SK-N-SH (cell line): ENCODE data around the gene PBX1. TPM values are rescaled to one million over a fixed set of nuclear protein-coding genes. Genes with fewer than 3 reads are reported as not detected.

Experiments
- CTCF ChIA-PET: fragments of 300-600, 350-600 bp; formaldehyde crosslinking; extraction: SDS; loops from one replicate; lab custom pipeline; 2021; lab: Yijun Ruan, JAX
- POLR2A ChIA-PET: fragments of 350-600 bp; sonication (Branson Sonifier 250); formaldehyde crosslinking; extraction: SDS; loops from one replicate; lab custom pipeline; 2020; ENCODE audit warnings: antibody characterized with exemption, inconsistent platforms; lab: Yijun Ruan, JAX
- DNase-seq: peaks from one replicate; pipeline ENCODE4 v3.0.0; 2012
- H2AFZ ChIP-seq: fragments of 200-600 bp; sonication (generic); 2 replicates; pipeline ENCODE4 v1.8.1; 2016; ENCODE audit warnings: antibody characterized with exemption, mild to moderate bottlenecking, low read depth
- H3F3A ChIP-seq: fragments of 200-600 bp; sonication (generic); replicated peaks from 2 replicates; pipeline ENCODE3; 2016; ENCODE audit warnings: antibody characterized with exemption, mild to moderate bottlenecking; ENCODE audit not compliant: insufficient read depth
- H3K27ac ChIP-seq, 2 experiments: fragments of 200-500 bp in 1 of 2; fragments of 200-600 bp in 1 of 2; sonication (Bioruptor generic) in 1 of 2; sonication (generic), shearing (Covaris generic) in 1 of 2; 2 replicates each; pipeline versions ENCODE4 v1.5.1 to v1.6.1; 2014 to 2016; ENCODE audit warnings: low read depth in 2 of 2, inconsistent platforms in 1 of 2, low read length in 1 of 2, mild to moderate bottlenecking in 1 of 2, mixed read lengths in 1 of 2
- H3K27me3 ChIP-seq: fragments of 200-600 bp; sonication (generic), shearing (Covaris generic); 2 replicates; pipeline ENCODE4 v1.6.1; 2016; ENCODE audit warnings: mixed run types; ENCODE audit not compliant: insufficient read depth
- H3K36me3 ChIP-seq, 2 experiments: fragments of 200-500 bp in 1 of 2; fragments of 200-600 bp in 1 of 2; sonication (Bioruptor generic) in 1 of 2; sonication (generic) in 1 of 2; replicated peaks in 1 of 2; 2 replicates each; pipeline versions ENCODE3 to v1.5.1; 2014 to 2016; ENCODE audit warnings: low read length in 1 of 2, mild to moderate bottlenecking in 1 of 2; ENCODE audit not compliant: insufficient read depth in 2 of 2, control insufficient read depth in 1 of 2
- H3K4me1 ChIP-seq, 2 experiments: fragments of 200-500 bp in 1 of 2; fragments of 200-600 bp in 1 of 2; sonication (Bioruptor generic) in 1 of 2; sonication (generic), shearing (Covaris generic) in 1 of 2; 2 replicates each; pipeline versions ENCODE4 v1.5.1 to v1.6.1; 2014 to 2016; ENCODE audit warnings: low read depth in 1 of 2, low read length in 1 of 2, mixed run types in 1 of 2; ENCODE audit not compliant: insufficient read depth in 2 of 2, control insufficient read depth in 1 of 2
- H3K4me2 ChIP-seq: fragments of 200-600 bp; sonication (generic), shearing (Covaris generic); 2 replicates; pipeline ENCODE4 v1.6.1; 2017; ENCODE audit warnings: mixed run types
- H3K4me3 ChIP-seq, 2 experiments: fragments of 200-500 bp in 1 of 2; fragments of 200-600 bp in 1 of 2; sonication (Bioruptor generic) in 1 of 2; sonication (generic), shearing (Covaris generic) in 1 of 2; 2 replicates each; pipeline versions ENCODE4 v1.5.1 to v1.8.1; 2014 to 2016; ENCODE audit warnings: low read depth in 2 of 2, inconsistent platforms in 1 of 2, low read length in 1 of 2, mild to moderate bottlenecking in 1 of 2, mixed read lengths in 1 of 2, moderate library complexity in 1 of 2
- H3K79me2 ChIP-seq: fragments of 200-600 bp; sonication (generic); 2 replicates; pipeline ENCODE4 v1.8.1; 2017; ENCODE audit warnings: mild to moderate bottlenecking; ENCODE audit not compliant: insufficient read depth
- H3K9ac ChIP-seq: fragments of 200-600 bp; sonication (generic); 2 replicates; pipeline ENCODE4 v1.6.1; 2017; ENCODE audit warnings: mixed run types
- H3K9me2 ChIP-seq: fragments of 200-600 bp; sonication (generic); 2 replicates; pipeline ENCODE4 v1.6.1; 2017; ENCODE audit warnings: mixed run types
- H3K9me3 ChIP-seq: fragments of 200-600 bp; sonication (generic); 2 replicates; pipeline ENCODE4 v1.6.1; 2017; ENCODE audit warnings: mixed run types, mild to moderate bottlenecking, moderate library complexity
- H4K20me1 ChIP-seq: fragments of 200-600 bp; sonication (generic); 2 replicates; pipeline ENCODE4 v1.6.1; 2017; ENCODE audit warnings: mild to moderate bottlenecking, mixed run types; ENCODE audit not compliant: insufficient read depth
- CHD2 ChIP-seq: fragments of 150-350 bp; IDR thresholded peaks from 2 replicates; pipeline ENCODE4 v1.6.1; 2018; ENCODE audit warnings: low read length; ENCODE audit not compliant: partially characterized antibody
- FOXJ3 ChIP-seq: sonication (generic); formaldehyde crosslinking; IDR thresholded peaks from 2 replicates; pipeline ENCODE4 v1.5.1; 2020; ENCODE audit warnings: mild to moderate bottlenecking, missing genetic modification reagents
- FOXM1 ChIP-seq: IDR thresholded peaks from 2 replicates; pipeline ENCODE4 v1.4.0; 2012; ENCODE audit warnings: low read depth, mild to moderate bottlenecking
- GABPA ChIP-seq: IDR thresholded peaks from 2 replicates; pipeline ENCODE4 v1.4.0; 2012; ENCODE audit warnings: low read depth, mild to moderate bottlenecking
- GATA2 ChIP-seq: sonication (generic); formaldehyde crosslinking; IDR thresholded peaks from 2 replicates; pipeline ENCODE4 v1.5.0; 2020; ENCODE audit warnings: mild to moderate bottlenecking, missing genetic modification reagents
- JUND ChIP-seq: IDR thresholded peaks from 2 replicates; pipeline ENCODE4 v1.4.0; 2012
- MXI1 ChIP-seq: IDR thresholded peaks from 2 replicates; pipeline ENCODE4 v1.6.1; 2012; ENCODE audit warnings: mild to moderate bottlenecking, low read depth, low read length, improper control_type of control experiment
- NFIC ChIP-seq: IDR thresholded peaks from 2 replicates; pipeline ENCODE4 v1.4.0; 2012; ENCODE audit warnings: borderline replicate concordance
- POLR2AphosphoS5 ChIP-seq: IDR thresholded peaks from 2 replicates; pipeline ENCODE4 v1.6.1; 2012; ENCODE audit warnings: low read depth, low read length
- RAD21 ChIP-seq: IDR thresholded peaks from 2 replicates; pipeline ENCODE4 v1.6.1; 2012; ENCODE audit warnings: mild to moderate bottlenecking, low read length
- RCOR1 ChIP-seq: fragments of 150-350 bp; IDR thresholded peaks from 2 replicates; pipeline ENCODE4 v1.6.1; 2017; ENCODE audit warnings: antibody characterized with exemption, low read length
- RXRA ChIP-seq: IDR thresholded peaks from 2 replicates; pipeline ENCODE4 v1.4.0; 2012; ENCODE audit warnings: low read depth, mild to moderate bottlenecking, borderline replicate concordance
- SMC3 ChIP-seq: IDR thresholded peaks from 2 replicates; pipeline ENCODE4 v1.6.1; 2012; ENCODE audit warnings: low read depth, low read length, improper control_type of control experiment
- TCF12 ChIP-seq: IDR thresholded peaks from 2 replicates; pipeline ENCODE4 v1.4.0; 2012
- YY1 ChIP-seq: IDR thresholded peaks from 2 replicates; pipeline ENCODE4 v1.4.0; 2012; ENCODE audit warnings: low read depth, mild to moderate bottlenecking
- WGBS: methylation state at CpG from one replicate; pipeline ENCODE4 v1.1.6; 2017; ENCODE audit warnings: low lambda C conversion rate; 5-methylcytosine and 5-hydroxymethylcytosine counted together
- polyA plus RNA-seq, 3 experiments: library from polyadenylated mRNA; depleted of rRNA; stranded (reverse); fragments of >200 nt; gene quantifications; 2 replicates each; pipeline ENCODE4 v1.2.3, GENCODE V29; 2012
- TF ChIP-seq, protein P1 (sequence below): IDR thresholded peaks from 2 replicates; pipeline ENCODE4 v1.4.0; 2012; ENCODE audit warnings: low read depth, borderline replicate concordance
- TF ChIP-seq, protein P2 (sequence below): fragments of 150-350 bp; IDR thresholded peaks from 2 replicates; pipeline ENCODE4 v1.6.1; 2016; ENCODE audit warnings: mild to moderate bottlenecking, low read depth, low read length
- TF ChIP-seq, protein P3 (sequence below): IDR thresholded peaks from 2 replicates; pipeline ENCODE4 v1.6.1; 2012; ENCODE audit warnings: mild to moderate bottlenecking, low read depth, low read length, moderate library complexity
- TF ChIP-seq, protein P4 (sequence below): IDR thresholded peaks from 2 replicates; pipeline ENCODE4 v1.4.0; 2012; ENCODE audit warnings: low read depth, borderline replicate concordance
- TF ChIP-seq, protein P5 (sequence below): IDR thresholded peaks from 2 replicates; pipeline ENCODE4; 2012

The PBX1 gene
- polyA plus RNA-seq, 1 of the 3 experiments (the other 2 are of a cell fraction) = 27.0 TPM

DNA sequence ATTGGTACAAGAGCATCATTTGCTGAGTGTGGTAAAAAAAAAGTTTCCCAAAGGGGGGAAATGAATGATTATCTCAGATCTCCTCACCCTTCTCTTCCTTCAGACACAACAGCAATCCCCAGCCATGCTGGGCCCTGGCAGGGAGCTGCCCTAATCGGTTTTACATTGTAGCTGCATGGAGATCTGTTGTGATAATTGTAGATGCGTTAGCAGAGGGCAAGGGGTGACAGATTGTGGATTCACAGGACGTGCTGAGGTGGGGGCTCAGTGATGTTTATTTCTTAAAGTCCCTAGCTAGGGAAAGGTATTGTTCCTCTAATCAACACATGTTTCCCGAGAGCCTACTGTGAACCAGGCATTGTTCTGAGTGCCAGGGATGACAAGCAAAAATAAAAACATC, 304.1 kb downstream of the PBX1 start:
- 8% methylated on average over 4 of the region's 4 CpGs for WGBS
- no peak for DNase-seq
- Histone ChIP-seq H3K4me1 (peaks cover 0 to 2% of the 10 kb centered on the region in 2 experiments; a peak in 1 of 4 replicates), H2AFZ (no peak overlapping the region), H3K27me3 (no peaks in the 10 kb centered on the region), H4K20me1 (no peaks in the 10 kb centered on the region), H3F3A (no peaks in the 10 kb centered on the region), H3K9me3 (no peaks in the 10 kb centered on the region), H3K4me3 (no peak overlapping the region), H3K4me2 (no peak overlapping the region), H3K9ac (no peak overlapping the region), H3K27ac (no peak overlapping the region), H3K79me2 (no peaks in the 10 kb centered on the region), H3K36me3 (no peaks in the 10 kb centered on the region), H3K9me2 (no peaks in the 10 kb centered on the region)
- POLR2A ChIA-PET = no interaction called here
- no peak for TF ChIP-seq RAD21
- TF ChIP-seq, protein P1, sequence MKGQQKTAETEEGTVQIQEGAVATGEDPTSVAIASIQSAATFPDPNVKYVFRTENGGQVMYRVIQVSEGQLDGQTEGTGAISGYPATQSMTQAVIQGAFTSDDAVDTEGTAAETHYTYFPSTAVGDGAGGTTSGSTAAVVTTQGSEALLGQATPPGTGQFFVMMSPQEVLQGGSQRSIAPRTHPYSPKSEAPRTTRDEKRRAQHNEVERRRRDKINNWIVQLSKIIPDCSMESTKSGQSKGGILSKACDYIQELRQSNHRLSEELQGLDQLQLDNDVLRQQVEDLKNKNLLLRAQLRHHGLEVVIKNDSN = no peak
- TF ChIP-seq CHD2 = no peak
- TF ChIP-seq YY1 = no peak
- no peak for TF ChIP-seq TCF12
- TF ChIP-seq RXRA = no peak
- no peak for TF ChIP-seq MXI1
- TF ChIP-seq JUND = no peak
- TF ChIP-seq, protein P2, sequence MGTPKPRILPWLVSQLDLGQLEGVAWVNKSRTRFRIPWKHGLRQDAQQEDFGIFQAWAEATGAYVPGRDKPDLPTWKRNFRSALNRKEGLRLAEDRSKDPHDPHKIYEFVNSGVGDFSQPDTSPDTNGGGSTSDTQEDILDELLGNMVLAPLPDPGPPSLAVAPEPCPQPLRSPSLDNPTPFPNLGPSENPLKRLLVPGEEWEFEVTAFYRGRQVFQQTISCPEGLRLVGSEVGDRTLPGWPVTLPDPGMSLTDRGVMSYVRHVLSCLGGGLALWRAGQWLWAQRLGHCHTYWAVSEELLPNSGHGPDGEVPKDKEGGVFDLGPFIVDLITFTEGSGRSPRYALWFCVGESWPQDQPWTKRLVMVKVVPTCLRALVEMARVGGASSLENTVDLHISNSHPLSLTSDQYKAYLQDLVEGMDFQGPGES = no peak
- TF ChIP-seq FOXJ3 (CRISPR knock-in tag) = no peak
- TF ChIP-seq RCOR1 = no peak
- no peak for TF ChIP-seq FOXM1
- no peak for TF ChIP-seq POLR2AphosphoS5
- CTCF ChIA-PET = interaction anchor here (1.1 kb wide), 1 partner anchor 76 kb away, joined by 3 read pairs; no protein-coding TSS in a partner anchor

DNA sequence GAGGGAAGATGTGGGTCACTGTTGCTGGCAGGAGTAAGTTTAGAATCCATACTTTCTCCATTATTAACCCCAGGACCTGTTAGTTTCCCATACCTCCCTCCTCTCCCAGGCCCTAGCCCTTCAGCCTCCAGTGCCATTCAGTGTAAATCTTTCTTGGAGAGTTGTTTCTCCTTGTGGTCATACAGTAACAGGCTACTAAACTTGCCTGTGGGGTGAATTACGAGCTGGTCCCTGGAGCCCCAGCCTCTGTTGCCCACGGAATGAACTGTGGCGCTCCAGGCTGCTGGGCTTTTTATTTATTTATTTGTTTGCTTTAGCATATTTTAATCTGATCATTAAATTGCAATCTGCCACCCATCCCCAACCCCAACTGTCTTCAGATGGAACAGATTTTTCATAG, 305.2 kb downstream of the PBX1 start:
- ChIA-PET CTCF (no interaction called here), POLR2A (no interaction called here)
- Histone ChIP-seq H2AFZ (no peak overlapping the region), H3F3A (no peaks in the 10 kb centered on the region), H4K20me1 (no peaks in the 10 kb centered on the region), H3K36me3 (no peaks in the 10 kb centered on the region), H3K4me3 (no peak overlapping the region), H3K79me2 (no peaks in the 10 kb centered on the region), H3K27me3 (no peaks in the 10 kb centered on the region), H3K9me3 (no peaks in the 10 kb centered on the region), H3K4me2 (no peak overlapping the region), H3K9me2 (no peaks in the 10 kb centered on the region), H3K9ac (no peak overlapping the region), H3K4me1 (peaks cover 0 to 2% of the 10 kb centered on the region in 2 experiments; a peak in 1 of 4 replicates), H3K27ac (no peak overlapping the region)
- no peak for DNase-seq
- WGBS = 56% methylated on average over 3 of the region's 3 CpGs
- TF ChIP-seq, protein P3, sequence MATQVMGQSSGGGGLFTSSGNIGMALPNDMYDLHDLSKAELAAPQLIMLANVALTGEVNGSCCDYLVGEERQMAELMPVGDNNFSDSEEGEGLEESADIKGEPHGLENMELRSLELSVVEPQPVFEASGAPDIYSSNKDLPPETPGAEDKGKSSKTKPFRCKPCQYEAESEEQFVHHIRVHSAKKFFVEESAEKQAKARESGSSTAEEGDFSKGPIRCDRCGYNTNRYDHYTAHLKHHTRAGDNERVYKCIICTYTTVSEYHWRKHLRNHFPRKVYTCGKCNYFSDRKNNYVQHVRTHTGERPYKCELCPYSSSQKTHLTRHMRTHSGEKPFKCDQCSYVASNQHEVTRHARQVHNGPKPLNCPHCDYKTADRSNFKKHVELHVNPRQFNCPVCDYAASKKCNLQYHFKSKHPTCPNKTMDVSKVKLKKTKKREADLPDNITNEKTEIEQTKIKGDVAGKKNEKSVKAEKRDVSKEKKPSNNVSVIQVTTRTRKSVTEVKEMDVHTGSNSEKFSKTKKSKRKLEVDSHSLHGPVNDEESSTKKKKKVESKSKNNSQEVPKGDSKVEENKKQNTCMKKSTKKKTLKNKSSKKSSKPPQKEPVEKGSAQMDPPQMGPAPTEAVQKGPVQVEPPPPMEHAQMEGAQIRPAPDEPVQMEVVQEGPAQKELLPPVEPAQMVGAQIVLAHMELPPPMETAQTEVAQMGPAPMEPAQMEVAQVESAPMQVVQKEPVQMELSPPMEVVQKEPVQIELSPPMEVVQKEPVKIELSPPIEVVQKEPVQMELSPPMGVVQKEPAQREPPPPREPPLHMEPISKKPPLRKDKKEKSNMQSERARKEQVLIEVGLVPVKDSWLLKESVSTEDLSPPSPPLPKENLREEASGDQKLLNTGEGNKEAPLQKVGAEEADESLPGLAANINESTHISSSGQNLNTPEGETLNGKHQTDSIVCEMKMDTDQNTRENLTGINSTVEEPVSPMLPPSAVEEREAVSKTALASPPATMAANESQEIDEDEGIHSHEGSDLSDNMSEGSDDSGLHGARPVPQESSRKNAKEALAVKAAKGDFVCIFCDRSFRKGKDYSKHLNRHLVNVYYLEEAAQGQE = no peak
- TF ChIP-seq TCF12 (no peak), SMC3 (no peak), CHD2 (no peak), JUND (no peak), GABPA (no peak), GATA2 (CRISPR knock-in tag) (no peak), NFIC (no peak), YY1 (no peak)
- TF ChIP-seq, protein P1 = no peak
- TF ChIP-seq, protein P4, sequence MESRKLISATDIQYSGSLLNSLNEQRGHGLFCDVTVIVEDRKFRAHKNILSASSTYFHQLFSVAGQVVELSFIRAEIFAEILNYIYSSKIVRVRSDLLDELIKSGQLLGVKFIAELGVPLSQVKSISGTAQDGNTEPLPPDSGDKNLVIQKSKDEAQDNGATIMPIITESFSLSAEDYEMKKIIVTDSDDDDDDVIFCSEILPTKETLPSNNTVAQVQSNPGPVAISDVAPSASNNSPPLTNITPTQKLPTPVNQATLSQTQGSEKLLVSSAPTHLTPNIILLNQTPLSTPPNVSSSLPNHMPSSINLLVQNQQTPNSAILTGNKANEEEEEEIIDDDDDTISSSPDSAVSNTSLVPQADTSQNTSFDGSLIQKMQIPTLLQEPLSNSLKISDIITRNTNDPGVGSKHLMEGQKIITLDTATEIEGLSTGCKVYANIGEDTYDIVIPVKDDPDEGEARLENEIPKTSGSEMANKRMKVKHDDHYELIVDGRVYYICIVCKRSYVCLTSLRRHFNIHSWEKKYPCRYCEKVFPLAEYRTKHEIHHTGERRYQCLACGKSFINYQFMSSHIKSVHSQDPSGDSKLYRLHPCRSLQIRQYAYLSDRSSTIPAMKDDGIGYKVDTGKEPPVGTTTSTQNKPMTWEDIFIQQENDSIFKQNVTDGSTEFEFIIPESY = no peak
- TF ChIP-seq, protein P5, sequence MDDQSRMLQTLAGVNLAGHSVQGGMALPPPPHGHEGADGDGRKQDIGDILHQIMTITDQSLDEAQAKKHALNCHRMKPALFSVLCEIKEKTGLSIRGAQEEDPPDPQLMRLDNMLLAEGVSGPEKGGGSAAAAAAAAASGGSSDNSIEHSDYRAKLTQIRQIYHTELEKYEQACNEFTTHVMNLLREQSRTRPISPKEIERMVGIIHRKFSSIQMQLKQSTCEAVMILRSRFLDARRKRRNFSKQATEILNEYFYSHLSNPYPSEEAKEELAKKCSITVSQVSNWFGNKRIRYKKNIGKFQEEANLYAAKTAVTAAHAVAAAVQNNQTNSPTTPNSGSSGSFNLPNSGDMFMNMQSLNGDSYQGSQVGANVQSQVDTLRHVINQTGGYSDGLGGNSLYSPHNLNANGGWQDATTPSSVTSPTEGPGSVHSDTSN = no peak
